ENCODE results near the gene CDK19.

DNA sequence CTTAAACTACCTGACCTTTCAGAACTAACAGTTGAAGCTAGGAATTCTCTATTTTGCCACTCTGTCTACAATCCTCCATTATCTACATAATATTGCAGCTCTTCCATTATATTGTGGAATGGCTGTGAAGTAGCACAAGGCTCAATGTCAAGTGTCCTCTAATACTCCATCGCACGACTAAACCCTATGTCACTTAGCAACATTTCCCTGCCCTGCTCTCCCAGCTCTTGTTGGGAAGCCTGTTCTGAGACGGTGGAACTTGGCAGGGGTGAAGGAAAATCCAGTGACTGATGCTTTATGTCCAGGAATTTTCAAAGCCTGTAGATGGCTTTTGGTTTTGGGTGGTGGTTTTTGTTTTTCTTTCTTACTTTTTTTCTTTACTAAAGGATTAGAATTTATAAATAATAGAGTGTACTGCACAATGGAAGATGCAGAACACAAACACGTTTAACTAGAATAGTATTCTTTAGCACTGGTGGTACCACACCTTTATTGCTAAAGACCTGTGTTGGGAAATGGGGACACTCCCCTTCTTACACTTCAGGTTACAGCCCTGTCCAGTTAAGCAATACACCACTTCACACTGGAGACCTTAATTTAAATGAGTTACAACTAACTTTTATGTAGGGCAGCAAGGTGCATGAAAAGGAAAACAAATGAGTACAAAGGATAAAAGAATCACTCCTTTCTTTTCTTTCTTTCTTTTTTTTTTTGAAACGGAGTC, 38.6 kb upstream of the CDK19 start:
- TF ChIP-seq, protein P1, sequence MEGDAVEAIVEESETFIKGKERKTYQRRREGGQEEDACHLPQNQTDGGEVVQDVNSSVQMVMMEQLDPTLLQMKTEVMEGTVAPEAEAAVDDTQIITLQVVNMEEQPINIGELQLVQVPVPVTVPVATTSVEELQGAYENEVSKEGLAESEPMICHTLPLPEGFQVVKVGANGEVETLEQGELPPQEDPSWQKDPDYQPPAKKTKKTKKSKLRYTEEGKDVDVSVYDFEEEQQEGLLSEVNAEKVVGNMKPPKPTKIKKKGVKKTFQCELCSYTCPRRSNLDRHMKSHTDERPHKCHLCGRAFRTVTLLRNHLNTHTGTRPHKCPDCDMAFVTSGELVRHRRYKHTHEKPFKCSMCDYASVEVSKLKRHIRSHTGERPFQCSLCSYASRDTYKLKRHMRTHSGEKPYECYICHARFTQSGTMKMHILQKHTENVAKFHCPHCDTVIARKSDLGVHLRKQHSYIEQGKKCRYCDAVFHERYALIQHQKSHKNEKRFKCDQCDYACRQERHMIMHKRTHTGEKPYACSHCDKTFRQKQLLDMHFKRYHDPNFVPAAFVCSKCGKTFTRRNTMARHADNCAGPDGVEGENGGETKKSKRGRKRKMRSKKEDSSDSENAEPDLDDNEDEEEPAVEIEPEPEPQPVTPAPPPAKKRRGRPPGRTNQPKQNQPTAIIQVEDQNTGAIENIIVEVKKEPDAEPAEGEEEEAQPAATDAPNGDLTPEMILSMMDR (IDR thresholded peaks at IDR 0.05; ENCODE audit: low read length): no peak
- TF ChIP-seq EZH2 (IDR thresholded peaks at IDR 0.05; ENCODE audit: borderline replicate concordance, low read length): no peak

All from OCI-LY1 (cell line).